A549 (cell line): ENCODE measurements around the gene PTPRN2.

ENCODE experiments used
- CEBPB ChIP-seq, 2 experiments: fragments of >200 bp in 1 of 2; sonication (Bioruptor Twin) in 1 of 2; formaldehyde crosslinking in 1 of 2; IDR thresholded peaks; 2 replicates each; pipeline ENCODE4 v1.6.1; 2012 to 2016
- CTCF ChIP-seq: fragments of >200 bp; sonication (Bioruptor Twin); formaldehyde crosslinking; IDR thresholded peaks from 3 replicates; pipeline ENCODE4 v1.5.1; 2016
- EP300 ChIP-seq, 2 experiments: fragments of >200 bp; sonication (Bioruptor Twin); formaldehyde crosslinking; IDR thresholded peaks; 2 replicates in 1 of 2; 3 replicates in 1 of 2; pipeline ENCODE4 v1.6.1; 2016 to 2017
- JUN ChIP-seq, 2 experiments: fragments of >200 bp; sonication (Bioruptor Twin); formaldehyde crosslinking; IDR thresholded peaks; 2 replicates in 1 of 2; 3 replicates in 1 of 2; pipeline ENCODE4 v1.6.1; 2016 to 2017
- KDM5A ChIP-seq: fragments of 200-600 bp; sonication (generic); IDR thresholded peaks from 2 replicates; pipeline ENCODE4 v1.6.1; 2016; ENCODE audit warnings: antibody characterized with exemption, mild to moderate bottlenecking
- MAFK ChIP-seq: fragments of 450-650 bp; IDR thresholded peaks from 2 replicates; pipeline ENCODE4 v1.6.1; 2014; ENCODE audit not compliant: partially characterized antibody
- MAZ ChIP-seq: fragments of 150-350 bp; IDR thresholded peaks from 2 replicates; pipeline ENCODE4 v1.6.1; 2014; ENCODE audit warnings: antibody characterized with exemption, low read depth, low read length, borderline replicate concordance
- PHF8 ChIP-seq: fragments of 200-600 bp; sonication (generic); IDR thresholded peaks from 2 replicates; pipeline ENCODE4 v1.6.1; 2016; ENCODE audit warnings: low read depth, mild to moderate bottlenecking, antibody characterized with exemption, moderate library complexity, borderline replicate concordance
- POLR2A ChIP-seq: IDR thresholded peaks from 2 replicates; pipeline ENCODE4 v1.6.1; 2012; ENCODE audit warnings: mild to moderate bottlenecking, low read length
- RCOR1 ChIP-seq: fragments of 150-350 bp; IDR thresholded peaks from 2 replicates; pipeline ENCODE4 v1.6.1; 2014; ENCODE audit warnings: antibody characterized with exemption, low read length, low read depth
- SMC3 ChIP-seq: fragments of >200 bp; sonication (Bioruptor Twin); formaldehyde crosslinking; IDR thresholded peaks from 3 replicates; pipeline ENCODE4 v1.6.1; 2018; ENCODE audit warnings: inconsistent platforms
- TF ChIP-seq, protein P1 (sequence below): fragments of 250-450 bp; sonication (Bioruptor Pico); IDR thresholded peaks from 2 replicates; pipeline ENCODE4 v1.5.0; 2020; ENCODE audit warnings: low read depth, mild to moderate bottlenecking, moderate library complexity
- TF ChIP-seq, protein P2 (sequence below): fragments of 450-650 bp; IDR thresholded peaks from 2 replicates; pipeline ENCODE4 v1.6.1; 2014; ENCODE audit warnings: antibody characterized with exemption
- TF ChIP-seq, protein P3 (sequence below): IDR thresholded peaks from 2 replicates; pipeline ENCODE4 v1.6.1; 2012

GRCh38 chr7:158420591-158421340, 166.9 kb downstream of the PTPRN2 start:
- TF ChIP-seq KDM5A (no peak), EP300 (IDR thresholded peaks at IDR 0.05) (no peak), POLR2A (no peak), MAZ (no peak), RCOR1 (no peak), CTCF (no peak), PHF8 (no peak), CEBPB (IDR thresholded peaks at IDR 0.05) (no peak), JUN (IDR thresholded peaks at IDR 0.05) (no peak), MAFK (no peak), SMC3 (no peak)
- TF ChIP-seq, protein P1, sequence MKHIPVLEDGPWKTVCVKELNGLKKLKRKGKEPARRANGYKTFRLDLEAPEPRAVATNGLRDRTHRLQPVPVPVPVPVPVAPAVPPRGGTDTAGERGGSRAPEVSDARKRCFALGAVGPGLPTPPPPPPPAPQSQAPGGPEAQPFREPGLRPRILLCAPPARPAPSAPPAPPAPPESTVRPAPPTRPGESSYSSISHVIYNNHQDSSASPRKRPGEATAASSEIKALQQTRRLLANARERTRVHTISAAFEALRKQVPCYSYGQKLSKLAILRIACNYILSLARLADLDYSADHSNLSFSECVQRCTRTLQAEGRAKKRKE (CRISPR knock-in tag) = no peak
- TF ChIP-seq, protein P2, sequence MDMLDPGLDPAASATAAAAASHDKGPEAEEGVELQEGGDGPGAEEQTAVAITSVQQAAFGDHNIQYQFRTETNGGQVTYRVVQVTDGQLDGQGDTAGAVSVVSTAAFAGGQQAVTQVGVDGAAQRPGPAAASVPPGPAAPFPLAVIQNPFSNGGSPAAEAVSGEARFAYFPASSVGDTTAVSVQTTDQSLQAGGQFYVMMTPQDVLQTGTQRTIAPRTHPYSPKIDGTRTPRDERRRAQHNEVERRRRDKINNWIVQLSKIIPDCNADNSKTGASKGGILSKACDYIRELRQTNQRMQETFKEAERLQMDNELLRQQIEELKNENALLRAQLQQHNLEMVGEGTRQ = no peak
- TF ChIP-seq, protein P3, sequence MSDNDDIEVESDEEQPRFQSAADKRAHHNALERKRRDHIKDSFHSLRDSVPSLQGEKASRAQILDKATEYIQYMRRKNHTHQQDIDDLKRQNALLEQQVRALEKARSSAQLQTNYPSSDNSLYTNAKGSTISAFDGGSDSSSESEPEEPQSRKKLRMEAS = no peak
